ENCODE data around the gene ARHGEF26.

DNA sequence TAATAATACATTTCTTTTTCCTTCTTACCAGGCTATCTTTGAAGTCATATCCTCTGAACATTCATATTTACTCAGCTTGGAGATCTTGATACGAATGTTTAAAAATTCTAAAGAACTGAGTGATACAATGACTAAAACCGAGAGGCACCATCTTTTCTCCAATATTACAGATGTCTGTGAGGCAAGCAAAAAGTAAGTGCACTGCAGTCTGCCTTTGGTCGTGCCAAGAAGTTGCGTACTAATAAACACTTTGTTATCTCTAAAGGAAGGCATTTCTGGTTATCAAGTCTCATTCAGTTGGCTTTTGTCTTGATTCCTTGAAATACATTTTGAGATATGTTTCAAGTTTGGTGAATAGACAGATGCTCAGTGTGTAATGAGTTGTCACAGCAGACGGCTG is 31.6 kb downstream of the ARHGEF26 start:
- TF ChIP-seq, protein P1, sequence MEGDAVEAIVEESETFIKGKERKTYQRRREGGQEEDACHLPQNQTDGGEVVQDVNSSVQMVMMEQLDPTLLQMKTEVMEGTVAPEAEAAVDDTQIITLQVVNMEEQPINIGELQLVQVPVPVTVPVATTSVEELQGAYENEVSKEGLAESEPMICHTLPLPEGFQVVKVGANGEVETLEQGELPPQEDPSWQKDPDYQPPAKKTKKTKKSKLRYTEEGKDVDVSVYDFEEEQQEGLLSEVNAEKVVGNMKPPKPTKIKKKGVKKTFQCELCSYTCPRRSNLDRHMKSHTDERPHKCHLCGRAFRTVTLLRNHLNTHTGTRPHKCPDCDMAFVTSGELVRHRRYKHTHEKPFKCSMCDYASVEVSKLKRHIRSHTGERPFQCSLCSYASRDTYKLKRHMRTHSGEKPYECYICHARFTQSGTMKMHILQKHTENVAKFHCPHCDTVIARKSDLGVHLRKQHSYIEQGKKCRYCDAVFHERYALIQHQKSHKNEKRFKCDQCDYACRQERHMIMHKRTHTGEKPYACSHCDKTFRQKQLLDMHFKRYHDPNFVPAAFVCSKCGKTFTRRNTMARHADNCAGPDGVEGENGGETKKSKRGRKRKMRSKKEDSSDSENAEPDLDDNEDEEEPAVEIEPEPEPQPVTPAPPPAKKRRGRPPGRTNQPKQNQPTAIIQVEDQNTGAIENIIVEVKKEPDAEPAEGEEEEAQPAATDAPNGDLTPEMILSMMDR (optimal IDR thresholded peaks at IDR 0.05 in 1 of 3, IDR thresholded peaks at IDR 0.05 in 1 of 3, conservative IDR thresholded peaks at IDR 0.05 in 1 of 3; ENCODE audit: extremely low read depth in 1 of 3, insufficient read depth in 2 of 3, low read length in 3 of 3): no peak
- TF ChIP-seq EZH2 (IDR thresholded peaks at IDR 0.05; ENCODE audit: low read length): no peak

Data from keratinocyte (primary cell).